ENCODE data around the gene SLC8B1.

Gene SLC8B1

DNA sequence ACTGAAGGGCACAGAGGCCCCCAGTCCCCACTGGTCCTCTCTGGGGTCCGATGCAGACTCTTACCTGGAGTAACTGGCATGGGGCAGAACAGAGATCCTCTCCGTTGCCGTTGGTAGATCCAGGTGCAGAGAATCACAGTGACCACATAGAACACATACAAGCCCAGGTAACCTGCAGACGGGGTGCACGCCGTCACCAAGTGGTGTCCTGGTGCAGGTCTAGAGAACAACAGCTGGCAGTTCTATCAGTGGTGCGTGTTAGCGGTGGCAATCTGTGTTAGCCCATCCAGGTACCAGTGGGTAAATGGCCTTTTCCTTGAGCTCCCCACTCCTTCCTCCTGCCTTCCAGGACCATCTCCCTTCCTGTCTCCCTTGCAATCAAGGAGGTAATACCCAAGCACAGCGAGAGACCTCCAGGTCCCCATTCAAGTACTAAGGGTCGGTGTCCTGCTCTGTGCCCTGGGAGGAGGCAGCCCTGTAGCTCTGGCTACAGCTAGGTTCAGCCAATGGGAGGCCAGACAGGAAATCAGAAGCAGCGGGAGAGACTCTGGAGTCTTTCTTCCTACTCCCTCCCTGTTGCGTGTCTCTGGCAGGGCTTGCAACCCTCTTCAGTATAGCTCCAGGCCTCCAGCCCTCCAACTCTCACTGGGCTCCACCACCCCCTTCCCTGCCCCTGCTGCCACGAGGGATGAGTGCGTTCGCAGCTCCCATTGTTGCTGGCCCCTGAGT, 15.8 kb downstream of the SLC8B1 start:
- DNase-seq, result no peak

DNA sequence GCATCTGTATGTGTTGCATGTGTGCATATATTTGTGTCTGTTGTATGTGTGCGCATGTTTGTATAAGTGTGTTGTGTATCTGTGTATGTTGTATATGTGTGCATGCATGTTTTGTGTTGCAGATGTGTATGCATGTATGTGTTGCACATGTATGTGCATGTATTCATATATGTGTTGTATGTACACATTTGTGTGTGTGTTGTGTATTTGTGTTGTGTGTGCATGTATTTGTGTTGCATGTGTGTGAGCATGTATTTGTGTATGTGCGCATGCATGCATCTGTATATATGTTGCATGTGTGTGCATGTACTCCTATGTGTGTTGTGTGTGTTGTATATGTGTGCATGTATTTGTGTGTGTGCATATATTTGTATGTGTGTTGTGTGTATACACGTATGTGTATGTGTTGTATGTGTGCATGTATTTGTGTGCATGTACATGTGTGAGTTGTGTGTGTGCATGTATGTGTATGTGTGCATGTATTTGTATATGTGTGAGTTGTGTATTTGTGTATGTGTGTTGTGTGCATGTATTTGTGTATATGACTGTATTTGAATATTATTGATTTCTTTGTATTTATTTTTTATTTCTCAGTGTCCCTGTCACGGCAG, 16.8 kb downstream of the SLC8B1 start:
- DNase-seq, result no peak

DNA sequence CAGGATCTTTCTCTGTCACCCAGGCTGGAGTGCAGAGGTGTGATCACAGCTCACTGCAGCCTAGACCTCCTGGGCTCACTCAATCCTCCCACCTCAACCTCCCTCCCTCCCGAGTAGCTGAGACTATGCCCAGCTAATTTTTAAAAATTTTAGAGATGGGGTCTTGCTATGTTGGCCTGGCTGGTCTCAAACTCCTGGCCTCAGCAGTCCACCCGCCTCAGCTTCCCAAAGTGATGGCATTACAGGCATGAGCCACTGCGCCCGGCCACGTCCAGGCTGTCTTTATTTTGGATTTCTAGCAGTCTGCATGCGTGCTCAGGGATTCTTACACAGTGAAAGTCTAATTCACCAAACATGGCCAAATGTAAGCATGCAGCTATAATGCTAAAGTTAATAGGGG, 17.8 kb downstream of the SLC8B1 start:
- no peak for DNase-seq

DNA sequence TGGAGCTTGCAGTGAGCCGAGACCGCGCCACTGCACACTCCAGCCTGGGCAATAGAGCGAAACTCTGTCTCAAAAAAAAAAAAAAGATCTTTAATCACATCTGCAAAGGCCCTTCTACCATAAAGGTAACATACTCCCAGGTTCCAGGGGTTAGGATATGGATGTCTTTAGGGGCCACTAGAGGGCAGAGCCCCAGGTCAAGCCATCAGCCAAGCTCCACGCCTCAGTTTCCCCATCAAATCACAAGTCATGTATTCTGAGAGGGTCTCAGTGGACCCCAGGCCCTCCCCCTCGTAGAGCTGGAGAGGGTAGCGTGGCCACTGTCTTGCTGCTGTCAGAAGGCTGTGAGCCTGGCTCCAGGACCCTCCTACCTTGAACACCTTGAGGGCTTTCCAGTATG, 18.8 kb downstream of the SLC8B1 start:
- DNase-seq, result no peak

DNA sequence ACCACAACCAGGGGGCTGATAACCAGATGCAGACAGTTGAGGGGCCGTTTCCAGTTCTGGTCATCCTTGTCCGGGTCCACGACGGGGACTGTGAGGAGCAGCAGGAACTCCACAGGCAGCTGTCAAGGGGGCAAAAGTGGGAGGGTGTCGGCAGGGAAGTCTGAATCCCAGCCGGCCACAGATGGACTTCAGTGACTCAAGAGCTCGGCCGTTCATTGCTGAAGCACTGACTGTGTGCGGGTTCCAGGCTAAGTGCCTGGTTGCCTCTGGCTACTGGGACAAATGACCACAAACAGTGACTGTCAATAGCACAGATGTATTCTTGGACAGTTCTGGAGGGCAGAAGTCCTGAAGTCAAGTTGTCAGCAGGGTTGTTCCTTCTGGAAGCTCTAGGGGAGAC, 19.6 kb downstream of the SLC8B1 start:
- no peak for DNase-seq

DNA sequence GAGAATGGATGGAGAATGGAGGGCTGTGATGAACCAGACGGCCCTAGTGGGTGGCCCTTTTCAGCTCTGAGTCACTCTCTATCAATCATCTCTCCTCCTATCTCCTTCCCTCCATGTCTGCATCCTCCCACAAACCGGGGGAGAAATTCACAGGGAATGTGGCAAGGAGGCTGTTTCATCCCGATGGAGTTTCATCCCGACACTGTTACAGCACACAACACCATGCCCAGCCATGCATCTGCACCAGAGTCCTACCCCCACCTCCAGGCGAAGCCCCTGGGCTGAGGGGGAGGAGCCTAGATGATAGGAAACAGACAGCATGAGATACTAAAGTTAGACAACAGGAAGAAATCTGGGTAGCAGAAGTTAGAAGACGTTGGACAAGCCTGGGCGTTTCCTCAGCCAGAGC, 20.8 kb downstream of the SLC8B1 start:
- no peak for DNase-seq

DNA sequence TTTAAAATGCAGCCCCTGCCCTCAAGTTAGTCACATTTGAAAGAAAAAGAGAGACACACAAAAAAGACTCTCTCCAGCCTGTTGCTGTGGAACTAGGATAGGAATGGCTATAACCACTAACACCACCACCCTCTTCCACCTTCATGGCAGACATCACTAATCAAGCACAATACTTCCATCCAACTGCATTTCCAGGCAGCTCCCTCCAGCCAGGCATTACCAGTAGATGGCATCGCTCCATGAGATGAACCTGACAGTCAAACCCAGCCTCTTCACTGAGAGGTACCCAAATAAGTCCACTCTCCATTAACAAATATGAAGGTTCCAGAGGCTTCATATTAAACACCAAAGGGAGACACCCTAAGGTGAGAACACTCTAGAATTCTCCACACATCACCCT, 24.4 kb downstream of the SLC8B1 start:
- no peak for DNase-seq

DNA sequence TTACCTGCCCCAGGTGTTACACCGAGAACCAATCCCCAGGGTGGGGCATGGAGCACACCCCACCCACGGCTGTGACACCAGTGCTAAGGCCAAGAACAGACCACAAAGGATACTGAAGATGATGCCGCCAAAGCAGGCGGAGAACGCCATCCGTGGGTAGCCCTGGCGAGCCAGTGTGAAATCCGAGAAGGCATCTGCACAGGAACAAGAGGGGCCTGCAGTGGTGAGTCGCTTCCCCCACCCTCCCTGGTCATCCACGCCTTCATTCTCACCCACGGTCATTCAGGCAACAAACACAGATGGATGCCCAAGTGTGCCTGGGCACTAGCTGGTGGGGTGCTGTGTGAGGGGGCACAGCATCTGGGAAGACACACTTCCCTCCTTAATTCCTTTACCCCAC, 28.5 kb downstream of the SLC8B1 start:
- DNase-seq, result no peak

DNA sequence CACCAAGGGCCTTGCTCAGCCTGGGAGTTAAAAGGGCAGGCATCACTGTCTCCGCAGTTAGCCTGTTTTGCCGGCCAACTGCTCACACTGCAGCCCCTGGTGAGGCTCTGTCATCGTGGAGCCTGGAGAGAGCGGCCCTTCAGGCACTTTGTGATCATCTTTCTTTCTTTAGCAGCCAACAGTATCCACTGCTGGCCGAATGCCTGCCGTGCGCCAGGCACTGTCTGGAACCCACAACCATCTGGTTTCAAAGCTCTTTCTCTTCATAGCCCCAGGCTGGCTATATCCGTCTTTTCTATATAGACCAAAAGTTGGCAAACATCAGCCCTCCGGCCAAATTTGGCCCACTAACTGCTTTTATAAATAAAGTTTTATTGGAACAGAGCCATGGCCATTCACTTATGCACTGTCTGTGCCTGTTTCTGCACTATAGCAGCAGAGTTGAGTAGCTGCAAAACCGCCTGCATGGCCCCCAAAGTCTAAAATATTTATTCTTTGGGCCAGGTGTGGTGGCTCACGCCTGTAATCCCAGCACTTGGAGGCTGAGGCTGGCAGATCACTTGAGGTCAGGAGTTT, 29.5 kb downstream of the SLC8B1 start:
- DNase-seq, result no peak

DNA sequence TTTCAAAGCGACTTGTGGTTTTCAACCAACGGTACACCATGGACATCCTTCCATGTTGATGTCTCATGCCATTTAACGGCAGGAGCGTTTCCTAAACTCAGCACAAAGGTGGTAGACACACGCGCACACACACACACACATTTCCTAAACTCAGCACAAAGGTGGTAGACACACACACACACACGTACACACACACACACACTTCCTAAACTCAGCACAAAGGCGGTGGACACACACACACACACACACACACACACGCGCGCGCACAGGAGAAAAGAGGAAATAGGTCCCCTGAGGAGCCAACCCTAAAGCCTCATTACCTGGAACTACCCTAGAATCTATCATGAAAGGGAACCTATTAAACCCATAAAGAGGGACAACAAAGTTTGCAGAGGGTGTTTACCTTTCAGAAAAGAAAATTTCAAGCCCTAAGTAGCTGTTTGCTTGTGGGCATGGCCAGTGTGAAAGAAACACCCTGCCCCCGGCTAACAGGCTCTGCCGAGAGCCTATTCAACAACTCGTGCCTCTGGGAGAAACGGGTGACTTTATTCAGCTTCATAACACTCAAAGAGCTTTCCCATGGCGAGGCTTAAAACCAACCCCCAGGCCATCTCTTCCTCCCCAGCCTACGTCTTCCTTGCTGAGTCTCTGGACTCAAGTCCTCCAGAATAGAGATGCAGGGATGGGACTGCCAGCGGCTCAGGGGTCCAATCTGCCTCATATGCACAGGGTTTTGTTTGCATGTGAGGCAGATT, 31.8 kb downstream of the SLC8B1 start:
- no peak for DNase-seq

DNA sequence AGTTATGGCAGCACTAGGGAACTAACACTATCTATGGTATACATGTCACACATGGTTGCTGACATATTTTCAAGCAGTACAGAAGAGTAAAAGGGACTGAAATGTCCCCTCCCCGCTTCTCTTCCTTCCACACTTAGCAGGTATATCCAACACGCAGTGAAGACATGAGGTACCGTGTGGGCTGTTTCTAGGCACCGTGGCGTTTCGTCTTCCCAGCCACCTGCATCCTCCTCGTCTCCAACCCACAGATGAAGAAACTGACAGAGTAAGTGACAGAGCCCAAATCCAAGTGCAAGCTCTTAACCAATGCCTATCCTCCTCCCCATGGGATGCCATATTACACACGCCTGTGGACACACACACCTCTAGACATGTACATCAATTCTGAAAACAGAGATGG, 32.4 kb downstream of the SLC8B1 start:
- no peak for DNase-seq

DNA sequence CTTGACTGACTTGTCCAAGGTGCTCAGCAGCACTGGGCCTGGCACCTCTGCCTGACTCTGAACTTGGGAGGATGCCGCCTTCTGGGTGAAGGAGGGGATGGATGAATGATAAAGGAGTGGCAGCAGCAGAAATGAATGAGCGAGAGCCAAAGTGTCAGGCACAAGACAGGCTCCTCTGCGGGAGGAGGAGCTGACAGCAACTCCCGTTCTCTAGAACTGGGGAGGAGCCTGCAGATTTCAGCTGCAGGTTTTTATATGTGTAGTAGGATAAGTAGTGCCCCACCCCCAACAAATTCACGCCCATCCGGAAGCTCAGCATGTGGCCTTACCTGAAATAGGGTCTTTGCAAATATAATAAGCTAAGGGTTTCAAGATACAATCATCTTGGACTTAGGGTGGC, 33.1 kb downstream of the SLC8B1 start:
- DNase-seq, result no peak

DNA sequence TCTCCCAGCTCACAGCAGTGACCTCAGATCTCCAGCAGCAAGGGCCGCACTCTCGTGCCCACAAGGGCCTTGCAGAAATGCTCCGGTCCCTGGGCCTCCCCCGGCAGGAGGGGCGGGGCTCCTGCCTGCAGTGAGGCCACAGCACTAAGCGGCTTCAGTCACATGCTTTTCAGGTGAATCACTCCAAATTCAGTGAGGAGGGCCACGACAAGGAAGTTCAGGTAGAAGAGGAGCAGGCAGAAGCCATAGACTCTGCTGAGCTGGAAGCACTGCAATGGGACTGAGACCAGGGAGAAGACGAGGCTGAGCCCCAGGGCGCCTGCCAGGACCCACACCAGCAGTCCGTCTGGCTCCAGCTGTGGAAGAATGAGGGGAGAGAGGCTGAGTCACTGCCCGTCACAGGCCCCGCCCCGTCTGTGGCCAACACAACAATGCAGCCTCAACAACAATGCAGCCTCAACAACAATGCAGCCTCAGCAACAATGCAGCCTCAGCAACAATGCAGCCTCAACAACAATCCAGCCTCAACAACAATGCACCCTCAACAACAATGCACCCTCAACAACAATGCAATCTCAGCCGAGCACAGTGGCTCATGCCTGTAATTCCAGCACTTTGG, 35.2 kb downstream of the SLC8B1 start:
- DNase-seq, result no peak

DNA sequence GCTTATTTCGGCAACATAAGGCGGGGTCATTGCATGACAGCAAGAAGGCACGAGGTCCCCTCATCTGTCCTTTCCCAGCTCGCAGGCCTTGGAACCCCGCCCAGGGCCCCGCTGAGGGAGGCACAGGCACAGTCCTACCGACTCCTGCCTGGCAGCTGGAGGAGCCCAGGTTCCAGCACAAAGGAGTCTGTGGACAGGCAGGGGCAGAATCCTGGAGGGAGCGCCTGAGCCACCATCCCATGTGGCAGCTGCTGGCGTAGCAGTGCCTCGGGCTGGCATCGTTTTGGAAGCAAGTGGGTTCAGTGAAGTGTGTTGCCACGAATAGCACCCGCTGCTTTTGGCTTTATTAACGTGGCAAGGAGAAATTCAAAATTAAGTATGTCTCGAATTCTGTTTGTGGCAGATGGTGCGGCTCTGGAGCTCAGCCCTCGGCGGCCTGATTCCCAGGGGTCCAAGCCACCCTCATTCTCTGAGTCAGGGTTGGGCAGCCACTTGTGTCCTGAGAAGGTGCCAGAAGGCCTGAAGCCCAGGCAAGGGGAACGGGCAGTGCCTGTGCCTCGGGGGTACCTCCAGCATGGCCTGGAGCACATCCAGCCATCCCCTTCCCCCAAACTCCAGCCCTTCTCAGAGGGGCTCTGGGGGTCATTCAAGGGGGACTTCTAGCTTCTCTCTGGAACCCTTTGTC, 35.9 kb downstream of the SLC8B1 start:
- peak; percentile 44 for DNase-seq

DNA sequence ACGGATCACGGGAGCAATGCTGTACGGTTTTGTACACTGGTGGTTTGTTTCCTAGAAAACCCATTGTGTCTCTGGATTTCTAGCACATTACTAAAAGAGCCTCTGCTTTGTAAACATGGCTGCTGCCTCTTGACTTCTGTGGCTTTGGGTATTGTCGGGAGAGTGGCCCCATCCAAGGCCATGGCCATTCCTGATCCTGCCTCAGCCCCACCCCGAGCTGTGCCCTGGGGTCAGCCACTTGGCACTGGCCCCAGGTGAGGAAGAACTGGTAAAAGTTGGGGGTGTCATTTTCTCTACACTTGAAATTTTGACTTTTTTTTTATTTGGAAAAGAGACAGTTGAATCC, 36.5 kb downstream of the SLC8B1 start:
- no peak for DNase-seq

DNA sequence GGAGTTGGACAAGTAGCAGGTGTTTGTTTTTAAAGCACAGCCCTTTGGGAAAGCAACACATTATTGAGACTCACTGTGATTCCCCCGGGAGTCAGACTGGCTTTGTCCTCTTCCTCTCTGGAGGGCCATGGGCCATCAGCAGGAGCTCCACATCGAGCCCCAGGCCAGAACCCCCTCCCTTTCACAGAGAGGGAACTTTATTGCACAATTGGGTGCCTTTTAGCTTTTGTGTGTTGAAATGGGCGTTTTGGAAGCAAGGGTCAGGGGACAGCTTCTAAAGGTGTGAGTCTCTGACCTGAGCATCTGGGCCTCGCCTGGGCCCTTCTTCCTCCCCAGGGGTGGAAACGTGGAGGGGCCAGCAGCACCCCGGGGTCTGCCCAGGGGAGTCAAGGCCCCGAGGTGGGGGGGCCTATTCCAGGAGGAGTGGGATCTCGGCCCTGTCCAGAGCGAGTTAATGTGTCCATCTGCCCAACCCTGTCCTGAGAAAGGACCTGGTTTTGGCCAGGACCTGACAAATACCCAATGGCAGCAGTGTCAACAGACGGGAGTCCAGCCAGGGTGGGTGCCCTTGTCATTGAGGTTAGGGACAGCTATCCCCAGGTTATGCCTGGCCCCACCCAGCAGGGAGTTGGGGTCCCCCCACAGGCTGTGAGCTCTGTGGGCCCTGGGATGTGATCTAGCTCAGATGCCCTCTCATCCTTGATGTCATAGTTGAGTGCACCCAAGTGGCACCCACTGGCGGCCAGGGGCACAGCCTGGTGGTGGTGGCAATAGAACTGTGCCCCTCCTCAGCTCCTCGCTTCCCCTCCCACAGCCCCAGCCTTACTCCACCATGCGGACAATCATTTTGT, 37.1 kb downstream of the SLC8B1 start:
- no peak for DNase-seq

DNA sequence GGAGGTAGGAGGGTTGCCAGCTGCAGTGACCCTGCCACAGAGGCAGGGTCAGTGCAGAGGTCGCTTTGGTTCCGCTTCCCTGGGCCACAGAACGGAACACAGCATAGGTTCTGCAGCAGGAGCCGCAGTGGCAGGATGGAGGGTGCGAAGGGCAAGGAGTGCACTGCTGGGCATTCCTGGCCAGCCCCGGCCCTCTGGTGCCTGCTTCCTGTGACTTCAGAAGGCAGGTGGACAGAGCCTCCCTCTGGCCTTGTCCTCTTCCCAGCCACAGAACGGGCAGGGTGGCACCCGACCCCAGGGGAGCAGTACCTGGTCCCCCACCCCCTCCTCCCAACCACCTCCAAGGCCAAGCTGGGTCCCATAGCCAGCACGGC, 37.7 kb downstream of the SLC8B1 start:
- no peak for DNase-seq

DNA sequence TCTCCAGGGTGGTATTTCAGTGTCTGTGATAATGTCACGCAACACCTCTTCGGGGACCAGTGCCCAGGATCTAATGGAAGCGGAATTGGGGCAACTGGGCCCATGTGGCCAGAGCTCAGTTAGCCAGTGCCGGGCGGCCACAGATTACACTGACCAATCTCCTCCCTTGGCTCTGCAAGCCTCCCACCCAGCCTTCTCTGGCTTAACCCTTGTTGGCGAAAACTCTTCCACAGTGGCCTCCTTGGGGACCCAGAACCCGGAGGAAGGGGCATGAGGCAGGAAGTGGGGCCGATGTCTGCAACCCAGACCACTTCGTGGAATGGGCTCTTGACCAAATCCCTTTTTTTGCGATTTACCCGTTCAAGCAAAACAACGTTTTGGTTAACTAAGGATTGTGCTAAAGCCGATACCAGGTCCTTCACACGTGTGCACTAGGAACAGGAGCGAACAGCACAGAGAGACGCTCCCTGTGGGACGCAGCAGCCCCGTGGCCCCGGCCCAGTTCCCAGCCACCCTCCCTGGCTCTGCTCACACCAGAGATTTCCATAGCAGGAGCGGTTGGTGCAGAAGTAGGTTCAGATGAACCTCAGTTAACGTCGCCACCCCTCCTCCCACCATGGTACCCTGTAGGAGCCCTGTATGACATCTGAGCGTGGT, 38.2 kb downstream of the SLC8B1 start:
- no peak for DNase-seq

DNA sequence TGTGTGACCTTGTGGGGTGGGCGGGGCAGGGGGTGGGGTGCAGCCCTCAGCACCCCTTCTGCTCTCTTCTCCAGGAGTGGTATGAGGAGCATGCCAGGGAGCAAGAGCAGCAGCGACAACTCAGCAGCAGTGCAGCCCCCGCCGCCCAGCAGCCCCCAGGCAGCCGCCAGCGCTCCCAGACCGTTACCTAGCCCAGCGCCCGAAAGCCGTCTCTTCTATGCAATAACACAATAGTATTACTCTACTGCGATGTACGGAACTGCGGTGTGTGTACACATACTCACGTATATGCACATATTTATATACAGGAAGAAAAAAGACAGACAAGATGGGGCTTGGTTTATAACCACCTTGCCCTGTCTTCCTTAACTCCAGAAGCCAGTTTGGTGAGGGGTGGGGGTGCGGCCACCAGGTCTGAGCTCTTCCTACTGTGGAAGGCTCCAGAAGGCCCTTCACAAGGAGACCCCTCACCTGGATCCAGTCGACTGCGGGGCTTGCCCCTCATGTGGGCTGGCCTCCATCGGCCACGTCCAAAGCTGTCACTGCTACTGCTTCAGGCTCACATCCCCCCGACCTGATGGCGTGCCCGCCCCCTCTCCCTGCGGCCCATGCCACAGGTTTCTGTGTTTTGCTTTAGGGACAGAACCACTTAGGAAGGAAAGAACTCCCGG, 38.9 kb downstream of the SLC8B1 start:
- no peak for DNase-seq

DNA sequence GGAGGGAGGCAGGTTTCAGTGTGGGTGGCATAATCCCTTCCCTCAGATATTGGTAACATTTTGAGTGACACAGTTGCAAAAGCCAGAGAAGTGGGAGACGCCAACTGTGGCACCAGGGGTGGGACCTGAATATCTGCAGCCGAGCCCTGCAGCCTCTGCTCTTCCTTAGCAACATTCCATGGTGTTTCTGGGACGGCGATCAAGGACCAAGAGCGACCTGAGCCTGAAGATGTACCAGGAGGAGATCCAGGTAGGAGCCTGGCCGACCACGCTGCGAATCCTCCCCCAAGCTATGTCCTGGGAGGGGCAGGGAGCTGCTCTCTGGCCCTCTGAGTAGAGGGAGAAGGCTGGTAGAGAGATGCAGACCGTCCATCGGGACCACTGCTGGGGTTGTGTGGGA, 41.8 kb downstream of the SLC8B1 start:
- no peak for DNase-seq

DNA sequence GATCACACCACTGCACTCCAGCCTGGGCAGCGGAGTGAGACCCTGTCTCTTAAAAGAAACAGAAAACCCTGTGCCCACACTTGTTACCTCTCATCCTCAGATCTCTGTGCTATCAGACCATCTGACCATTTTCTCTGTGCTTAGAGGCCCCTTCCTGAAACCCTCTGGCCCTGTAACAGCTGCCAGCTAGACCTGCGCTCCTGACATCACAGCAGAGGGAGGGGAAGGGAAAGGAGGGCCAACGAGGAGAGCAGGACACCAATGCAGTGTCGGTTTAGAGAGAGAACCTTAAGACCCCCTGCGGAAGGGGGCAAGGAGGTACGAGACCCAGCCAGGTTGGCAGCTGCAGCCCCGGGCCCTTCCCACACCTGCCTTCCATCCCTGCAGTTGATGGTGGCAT, 42.4 kb downstream of the SLC8B1 start:
- no peak for DNase-seq
